HG03460 (cell line): ENCODE measurements around the gene CYB5RL.
"Not testable (repeated sequence)": the region's sequence is repeated elsewhere in the genome, so short reads cannot be mapped to it uniquely, and the experiment has no call there.

Experiments
- ATAC-seq: cut with Tn5 transposase; IDR thresholded peaks from one replicate; pipeline ENCODE4 v1.9.1; 2021; ENCODE audit not compliant: unreplicated experiment

Gene CYB5RL

DNA sequence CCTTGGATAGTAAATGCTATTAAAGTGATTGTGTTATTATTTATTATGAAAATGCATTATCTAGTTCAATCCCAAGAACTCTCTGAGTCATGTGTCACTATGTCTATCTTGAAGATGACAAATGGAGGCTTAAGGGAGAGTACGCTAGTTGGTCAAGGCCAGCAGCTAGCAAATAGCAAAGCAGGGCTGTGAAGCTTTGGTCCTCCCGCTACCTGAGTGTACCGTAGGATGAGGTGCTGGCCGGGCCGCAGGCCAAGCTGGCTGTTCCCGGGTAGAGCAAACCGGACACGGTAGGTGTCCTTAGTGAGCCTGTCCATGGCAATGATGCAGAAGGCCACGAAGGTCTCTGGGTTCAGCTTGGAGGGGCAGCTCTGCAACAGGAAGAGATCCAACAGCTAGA is 9.3 kb downstream of the CYB5RL start:
- no peak for ATAC-seq

DNA sequence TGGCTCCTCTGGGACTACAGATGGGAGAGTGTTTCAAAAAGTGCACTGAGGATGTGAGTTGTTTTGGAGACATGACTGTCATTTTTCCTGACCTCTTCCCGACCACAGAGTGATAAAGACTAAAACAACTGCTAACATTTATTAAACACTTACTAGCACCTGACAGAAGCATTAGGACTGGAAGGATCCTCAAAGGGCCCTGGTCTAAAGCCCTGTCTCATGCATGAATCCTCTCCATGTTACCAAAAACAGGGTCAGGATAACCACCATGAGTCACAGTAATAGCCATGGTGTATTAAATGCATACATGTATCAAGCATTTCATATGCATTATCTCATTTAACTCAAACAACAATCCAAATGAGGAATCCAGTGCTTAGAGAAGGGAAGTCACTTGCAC is 11.5 kb downstream of the CYB5RL start:
- ATAC-seq, result no peak

DNA sequence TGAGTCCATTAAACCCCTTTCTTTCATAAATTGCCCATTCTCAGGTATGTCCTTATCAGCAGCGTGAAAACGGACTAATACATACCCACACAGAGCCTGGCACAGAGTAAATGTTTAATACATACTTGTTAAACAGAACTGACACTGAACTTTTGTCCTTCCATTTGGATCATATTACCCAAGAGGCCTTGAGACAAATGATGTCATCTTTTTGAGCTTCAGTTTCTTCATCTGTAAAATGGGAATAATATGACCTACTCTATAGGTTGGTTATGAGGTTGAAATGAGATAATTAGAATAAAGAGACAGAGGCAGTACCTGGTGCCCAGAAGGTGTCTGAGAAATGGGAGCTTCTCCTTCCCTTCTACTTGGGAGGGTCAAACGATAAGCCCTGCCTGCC is 13.8 kb downstream of the CYB5RL start:
- ATAC-seq, result no peak

DNA sequence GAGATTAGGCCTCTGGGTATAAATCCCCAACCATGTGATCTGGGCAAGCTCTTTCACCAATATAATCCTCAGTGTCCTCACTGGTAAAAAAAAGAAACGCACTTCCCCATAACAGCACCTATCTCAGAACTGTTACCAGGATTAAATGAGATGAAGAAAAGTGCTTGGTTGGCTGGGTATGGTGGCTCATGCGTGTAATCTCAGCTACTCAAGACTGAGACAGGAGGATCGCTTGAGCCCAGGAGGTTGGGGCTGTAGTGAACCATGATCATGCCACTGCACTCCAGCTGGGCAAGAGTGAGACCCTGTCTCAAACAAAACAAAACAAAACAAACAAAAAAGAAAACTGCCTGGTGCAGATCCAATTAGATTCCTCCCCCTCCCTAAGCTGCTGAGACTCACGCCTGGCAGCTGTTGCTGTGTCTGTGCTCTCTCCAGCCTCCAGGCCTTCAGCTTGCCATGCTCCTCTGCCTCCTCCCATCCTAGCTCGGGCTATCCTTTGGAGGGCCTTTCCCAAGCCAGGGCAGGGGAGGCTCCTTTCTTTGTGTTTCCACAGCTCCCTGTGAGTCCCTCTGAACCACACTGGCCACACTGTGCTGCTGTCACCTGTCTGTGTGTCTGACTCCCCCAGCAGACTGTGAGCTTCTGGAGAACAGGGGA is 19.0 kb downstream of the CYB5RL start:
- ATAC-seq, result no peak

DNA sequence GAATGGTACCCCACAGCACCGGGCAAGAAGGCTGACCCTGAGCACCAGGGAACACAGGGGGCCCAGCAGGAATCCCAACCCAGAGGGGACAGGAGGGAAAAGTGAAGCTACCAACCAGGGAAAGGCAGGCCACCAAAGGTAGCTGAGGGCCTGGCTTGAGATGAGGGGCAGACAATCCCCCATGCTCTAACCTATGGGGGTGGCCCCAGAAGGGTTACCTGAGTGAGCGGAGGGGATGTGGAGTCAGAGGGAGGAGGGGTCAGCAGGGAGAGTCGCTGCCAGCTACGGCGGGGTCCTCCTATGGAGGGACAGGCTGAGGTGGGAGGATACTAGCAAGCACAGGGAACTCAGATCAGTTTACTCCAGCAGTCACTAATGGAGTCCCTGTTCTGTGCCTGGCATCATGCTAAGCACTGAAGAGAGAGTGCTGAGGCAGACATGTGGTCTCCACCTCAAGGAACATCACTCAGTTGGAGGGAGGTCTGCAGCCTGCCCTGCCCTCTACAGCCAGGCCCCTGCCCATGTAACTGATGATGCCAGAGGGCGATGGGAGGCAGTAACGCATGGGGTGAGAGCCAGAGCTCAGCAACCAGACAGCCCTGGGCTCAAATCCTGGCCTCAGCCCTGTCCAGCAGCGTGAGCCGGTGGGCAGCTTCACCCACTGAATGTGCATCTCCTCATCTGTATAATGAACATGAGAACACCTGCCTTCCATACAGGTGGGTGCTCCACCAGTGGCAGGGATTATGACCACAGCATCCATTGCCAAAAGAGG is 21.3 kb downstream of the CYB5RL start:
- no peak for ATAC-seq

DNA sequence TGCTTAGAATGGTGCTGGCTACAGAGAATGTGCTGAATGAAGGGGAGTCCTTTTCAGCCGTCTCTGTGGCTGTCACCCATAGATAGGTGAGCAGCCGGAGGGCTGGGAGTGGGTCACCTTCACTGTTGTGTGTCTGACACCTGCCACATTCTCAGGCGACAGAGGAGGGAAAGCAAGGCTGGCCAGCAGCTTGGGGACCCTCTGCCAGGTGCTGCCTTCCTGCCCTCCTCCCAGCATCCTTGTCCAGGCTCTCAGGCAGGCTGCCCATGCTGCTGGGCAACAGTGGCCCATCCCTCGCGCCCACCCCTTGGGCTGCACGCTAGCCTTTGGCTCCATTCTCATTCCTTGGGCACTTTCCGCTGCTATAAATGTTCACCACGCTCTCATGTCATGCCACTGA is 22.1 kb downstream of the CYB5RL start:
- ATAC-seq, result no peak

DNA sequence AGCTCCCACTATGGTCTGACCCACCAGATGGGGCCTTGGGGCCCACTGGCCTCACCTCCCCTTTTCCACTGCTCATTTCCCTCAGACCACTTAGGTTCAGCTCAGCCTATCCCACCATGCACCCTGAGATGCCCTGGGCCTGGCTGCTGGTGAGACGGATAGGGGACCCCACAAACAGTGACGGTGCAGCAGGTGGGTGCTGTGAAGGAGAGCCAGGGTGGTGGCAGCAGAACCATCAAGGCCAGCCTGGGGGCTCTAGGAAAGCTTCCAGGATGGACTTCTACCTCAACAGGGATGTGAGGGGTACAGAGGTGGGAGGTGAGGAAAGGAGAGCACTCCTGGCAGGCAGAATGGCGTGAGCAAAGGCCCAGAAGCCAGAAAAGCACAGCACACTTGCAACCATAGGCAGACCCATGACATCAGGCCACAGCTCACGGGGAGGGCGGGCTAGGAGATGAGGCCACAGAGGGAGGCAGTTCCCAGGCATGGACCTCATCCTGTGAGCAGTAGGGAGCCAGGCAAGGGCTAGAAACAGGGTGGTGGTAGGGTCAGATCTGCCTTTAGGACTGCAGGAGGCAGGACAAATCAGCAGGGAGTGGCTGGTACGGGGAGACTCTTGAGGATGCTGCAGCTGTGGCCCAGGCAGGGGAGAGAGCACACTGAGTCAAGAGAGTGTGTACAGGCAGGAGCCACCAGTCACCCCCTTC is 23.1 kb downstream of the CYB5RL start:
- ATAC-seq, result no peak

DNA sequence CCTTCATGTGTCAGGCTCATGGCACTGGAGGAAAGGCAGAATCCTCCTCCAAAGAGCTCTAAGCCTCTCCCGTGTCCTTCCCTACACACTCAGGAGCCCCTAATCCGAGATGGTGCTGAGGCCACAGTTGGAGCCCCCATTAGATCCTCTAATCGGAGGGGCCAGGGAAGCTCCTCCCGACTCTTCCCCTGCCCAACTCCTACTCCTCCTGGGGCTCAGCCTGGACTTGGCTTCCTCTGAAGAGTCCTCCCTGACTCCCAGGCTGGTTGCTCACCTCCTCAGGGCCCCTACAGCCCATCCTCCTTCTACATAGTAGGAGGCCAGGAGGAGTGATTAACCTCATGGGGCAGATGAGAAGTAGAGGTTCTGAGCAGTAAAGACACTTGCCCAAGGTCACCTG is 25.7 kb downstream of the CYB5RL start:
- ATAC-seq, result no peak

DNA sequence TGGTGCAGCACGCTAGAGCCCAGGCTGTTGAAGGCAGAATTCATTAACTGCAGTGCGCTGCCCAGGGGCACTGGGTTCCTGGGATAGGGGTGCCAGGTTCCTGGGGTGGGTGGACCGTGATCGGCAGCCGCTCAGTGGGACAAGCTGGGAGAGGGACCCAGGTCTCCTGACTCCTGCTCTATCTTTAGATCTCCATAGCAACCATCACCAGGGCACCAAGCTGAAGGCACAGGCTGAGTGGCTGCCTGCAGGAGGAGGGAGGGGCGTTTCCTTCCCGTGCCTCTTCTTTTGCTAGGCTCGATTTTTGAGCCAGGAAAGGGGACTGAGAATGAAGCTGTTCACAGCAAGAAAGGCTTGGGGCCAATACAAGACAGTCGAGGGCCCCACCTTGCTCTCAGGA is 26.1 kb downstream of the CYB5RL start:
- no peak for ATAC-seq

DNA sequence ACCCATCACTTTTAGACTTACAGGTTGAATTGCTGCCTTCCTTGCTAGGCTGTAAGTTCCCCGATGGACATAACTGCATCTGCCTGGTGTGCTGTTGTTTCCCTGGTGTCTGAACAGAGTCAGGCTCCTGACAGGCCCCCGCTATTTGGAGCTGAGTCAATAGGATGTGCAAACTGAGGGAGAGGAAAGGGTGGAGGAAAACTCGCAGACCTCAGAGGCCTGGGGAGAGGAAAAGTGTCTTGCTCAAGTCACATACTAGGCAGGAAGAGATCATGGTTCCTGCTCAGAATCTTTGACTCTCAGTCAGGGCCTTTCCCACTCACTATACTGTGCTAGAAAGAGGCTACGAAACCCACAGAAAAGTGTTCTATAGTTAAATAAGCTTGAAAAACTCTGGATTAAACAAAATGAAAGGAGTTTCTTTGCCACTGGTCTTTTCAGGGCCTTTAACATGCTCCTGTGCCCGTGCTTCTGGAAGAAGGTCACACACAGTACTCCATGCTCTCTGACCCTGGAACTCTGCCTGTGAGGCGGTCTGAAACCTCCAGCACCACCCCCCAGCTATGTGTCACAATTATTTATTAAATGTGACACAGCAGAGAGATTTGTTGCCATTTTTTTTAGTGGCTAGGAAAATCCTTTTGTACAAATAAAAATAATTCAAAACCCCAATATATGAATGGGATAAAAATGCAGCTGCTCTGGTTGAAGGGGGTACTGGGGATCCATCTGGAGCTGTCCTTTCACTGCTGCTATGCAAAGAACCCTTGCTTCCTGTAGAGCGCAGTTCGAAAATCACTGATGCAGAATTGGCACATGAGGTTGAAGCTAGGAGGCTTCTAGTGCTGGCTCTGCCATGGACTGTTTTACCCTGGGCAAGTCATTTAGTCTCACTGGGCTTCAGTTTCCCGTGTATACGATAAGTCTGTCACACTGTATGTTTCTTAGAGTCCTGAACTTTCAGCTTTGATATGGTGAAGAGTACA is 26.9 kb downstream of the CYB5RL start:
- no peak for ATAC-seq

DNA sequence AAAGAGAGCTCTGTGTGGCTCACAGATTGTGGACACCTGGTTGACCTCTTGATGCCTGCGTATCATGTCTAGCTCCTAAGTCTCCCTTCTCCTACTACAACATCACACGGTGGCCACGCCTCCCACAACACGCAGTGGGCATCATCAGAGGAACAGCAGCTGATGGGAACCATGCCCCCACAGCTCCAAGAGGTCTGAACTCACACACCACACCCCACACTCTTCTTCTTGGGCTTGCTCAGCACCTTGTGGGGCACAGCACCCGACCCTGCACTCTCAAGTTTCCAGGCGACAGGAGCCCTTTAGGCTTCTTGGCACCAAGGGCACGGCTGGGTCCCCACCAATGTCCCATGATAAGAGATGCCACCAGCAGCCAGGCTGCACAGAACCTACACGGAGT is 28.2 kb downstream of the CYB5RL start:
- no peak for ATAC-seq

DNA sequence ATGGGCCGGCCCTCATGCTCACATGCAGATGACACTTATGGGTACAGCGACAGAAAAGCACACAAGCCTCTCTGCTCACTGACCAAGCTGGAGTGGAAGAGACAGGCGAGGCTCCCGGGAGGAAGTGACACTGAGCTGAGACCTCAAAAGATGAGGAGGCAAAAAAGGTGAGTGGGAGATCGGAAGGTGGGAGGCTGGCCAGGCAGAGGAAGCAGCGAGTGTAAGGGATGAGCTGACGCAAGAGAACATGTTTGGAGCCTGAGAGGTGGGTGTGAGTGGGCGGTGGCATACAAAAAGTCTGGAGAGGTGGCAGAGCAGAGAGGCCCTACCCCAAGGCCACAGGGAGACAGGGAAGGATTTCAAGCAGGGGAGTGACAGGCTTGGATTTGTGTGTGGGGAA is 28.8 kb downstream of the CYB5RL start:
- ATAC-seq, result no peak

DNA sequence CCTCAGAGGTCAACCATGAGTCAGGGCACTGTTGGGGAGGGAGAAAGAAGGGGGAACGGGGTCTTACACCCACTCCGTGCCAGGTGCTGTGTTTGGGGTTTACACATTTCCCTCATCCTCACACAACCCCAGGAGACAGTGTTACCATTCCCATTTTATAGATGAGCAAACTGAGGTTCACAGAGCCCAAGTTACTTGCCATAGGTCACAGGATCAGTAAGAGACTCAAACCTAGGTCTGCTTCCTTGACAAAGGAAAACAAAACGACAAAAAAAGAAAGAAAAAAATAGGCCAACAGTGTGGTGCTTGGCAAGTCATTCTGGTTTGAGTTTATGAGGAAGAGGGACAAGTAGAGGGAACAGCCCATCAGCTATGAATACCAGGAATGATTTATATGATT is 30.8 kb downstream of the CYB5RL start:
- no peak for ATAC-seq

DNA sequence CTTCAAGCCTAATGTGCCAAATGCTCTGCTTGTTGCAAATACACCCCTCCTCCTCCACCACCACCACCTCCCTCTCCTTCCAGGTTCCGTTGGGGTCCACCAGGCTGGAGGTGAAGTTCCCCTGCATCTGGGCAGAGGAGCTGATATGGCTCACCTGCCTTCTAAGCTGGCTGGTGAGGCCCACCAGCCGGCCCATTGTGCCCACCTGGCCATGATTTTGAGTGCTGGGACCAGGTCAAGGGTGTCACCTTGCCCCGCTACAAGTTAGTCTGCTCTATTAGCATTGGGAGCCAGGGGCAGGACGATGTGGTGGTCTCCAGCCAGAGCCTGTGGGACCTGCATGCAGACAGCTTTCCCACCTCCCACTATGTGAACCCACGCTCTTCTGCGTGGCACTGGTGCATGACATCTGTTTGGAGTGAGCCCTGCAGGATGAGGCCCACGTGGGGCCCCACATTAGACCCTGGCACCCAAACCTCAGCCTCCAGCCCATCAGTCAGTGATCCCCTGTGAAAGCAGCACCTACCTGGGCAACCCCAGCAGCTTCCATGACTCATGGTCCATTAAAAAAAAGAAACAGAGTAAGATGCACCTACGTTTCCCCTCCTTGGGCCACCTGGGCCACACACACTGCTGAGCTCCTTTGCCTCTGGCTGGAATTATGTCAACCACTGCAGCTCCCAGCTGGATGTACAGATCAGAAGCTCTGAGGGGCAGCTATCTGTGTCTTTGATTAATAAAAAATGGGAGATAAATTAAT is 31.4 kb downstream of the CYB5RL start:
- no peak for ATAC-seq

DNA sequence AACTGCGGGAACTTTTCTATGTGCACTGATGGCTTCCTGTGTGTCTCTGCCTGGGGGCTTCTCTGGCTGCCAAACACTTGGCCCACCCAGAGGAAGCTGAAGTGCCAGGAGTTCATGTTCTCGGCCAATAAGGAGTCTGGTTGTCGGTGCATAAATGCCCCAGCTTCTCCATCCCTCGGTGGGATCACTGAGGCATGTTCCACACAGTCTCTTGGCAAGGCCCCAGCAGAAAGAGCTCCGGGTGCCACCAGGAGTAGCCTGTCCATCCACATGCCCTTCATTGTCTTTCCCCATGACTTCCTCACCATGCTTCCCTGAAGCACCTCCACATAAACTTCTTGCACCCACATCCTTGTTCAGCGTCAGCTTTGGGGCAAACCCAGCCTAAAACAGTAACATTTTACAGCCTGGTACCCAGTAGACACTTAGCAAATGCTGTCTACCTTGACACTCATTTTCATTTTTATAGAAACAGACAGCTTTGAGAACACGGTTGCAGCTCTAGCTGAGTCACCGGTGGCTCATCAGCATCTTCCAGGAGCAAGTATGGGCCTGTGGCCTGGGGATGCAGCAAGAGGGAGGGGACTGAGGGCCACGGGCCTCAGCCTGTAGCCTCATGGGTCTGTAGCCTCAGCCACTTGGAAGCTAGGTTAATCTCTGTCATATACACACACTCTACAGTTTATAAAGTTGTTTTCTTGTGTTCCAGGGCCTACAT is 32.2 kb downstream of the CYB5RL start:
- ATAC-seq, result no peak

DNA sequence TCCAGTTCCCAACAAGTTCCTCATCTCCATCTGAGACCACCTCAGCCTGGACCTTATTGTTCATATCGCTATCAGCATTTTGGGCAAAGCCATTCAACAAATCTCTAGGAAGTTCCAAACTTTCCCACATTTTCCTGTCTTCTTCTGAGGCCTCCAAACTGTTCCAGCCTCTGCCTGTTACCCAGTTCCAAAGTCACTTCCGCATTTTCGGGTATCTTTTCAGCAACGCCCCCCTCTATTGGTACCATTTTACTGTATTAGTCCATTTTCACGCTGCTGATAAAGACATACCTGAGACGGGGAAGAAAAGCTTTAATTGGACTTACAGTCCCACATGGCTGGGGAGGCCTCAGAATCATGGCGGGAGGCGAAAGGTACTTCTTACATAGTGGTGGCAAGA is 33.5 kb downstream of the CYB5RL start:
- ATAC-seq, result not testable (repeated sequence)

DNA sequence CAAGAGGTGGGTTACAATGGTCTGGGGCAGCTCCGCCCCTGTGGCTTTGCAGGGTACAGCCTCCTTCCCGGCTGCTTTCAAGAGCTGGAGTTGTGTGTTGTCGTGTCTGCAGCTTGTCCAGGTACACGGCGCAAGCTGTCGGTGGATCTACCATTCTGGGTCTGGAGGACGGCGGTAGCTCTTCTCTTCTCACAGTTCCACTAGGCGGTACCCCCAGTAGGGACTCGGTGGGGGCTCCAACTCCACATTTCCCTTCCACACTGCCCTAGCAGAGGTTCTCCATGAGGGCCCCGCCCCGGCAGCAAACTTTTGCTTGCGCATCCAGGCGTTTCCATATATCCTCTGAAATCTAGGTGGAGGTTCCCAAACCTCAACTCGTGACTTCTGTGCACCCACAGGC is 34.7 kb downstream of the CYB5RL start:
- ATAC-seq, result no peak

DNA sequence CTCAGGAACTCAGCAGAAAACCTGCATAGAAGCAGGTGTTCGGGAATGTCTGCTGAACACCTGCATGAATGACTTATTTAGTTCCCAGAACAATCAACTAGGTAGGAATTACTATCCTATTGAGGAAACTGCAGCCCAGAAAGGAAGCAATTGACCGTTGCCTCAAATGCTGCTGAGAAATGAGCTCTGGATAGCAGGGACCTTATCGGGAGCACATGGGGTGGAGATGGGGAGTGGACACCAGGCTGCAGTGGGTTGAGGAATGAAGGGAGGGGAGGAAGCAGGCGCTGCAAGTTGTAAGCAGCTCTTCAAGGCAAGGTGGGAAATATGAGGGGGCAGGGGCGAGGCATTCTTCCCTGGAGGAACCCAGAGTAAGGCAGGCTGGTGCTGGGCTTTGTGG is 36.3 kb downstream of the CYB5RL start:
- ATAC-seq, result no peak

DNA sequence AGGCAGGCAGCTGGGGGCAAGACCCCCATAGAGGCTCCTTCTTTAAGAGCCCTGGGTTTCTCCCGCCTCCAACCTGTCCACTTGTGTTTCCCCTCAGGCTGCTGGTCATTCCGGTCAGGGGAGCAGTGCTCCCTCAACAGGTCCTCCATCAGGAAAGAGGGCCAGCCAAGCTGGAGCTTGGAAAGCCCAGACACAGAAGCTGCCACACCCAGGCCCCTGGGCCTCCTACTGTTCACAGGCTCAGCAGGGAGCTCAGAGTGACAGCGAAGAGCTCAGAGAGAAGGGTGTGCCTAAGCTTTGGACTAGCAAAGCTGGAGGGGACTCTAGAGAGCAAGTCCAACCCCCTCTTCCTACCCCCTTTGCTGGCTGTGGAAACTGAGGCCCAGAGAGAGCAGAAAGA is 36.8 kb downstream of the CYB5RL start:
- no peak for ATAC-seq
